GM13976 (cell line): ENCODE measurements around the gene PROSER3.

Source experiments
- DNase-seq: peaks from one replicate; pipeline ENCODE4 v3.0.0; 2012; ENCODE audit warnings: low spot score
- CTCF ChIP-seq: IDR thresholded peaks from 2 replicates; pipeline ENCODE4 v1.5.1; 2012; ENCODE audit warnings: borderline replicate concordance, mild to moderate bottlenecking; ENCODE audit not compliant: insufficient read depth; ENCODE audit errors: extremely low read depth, missing control alignments, control extremely low read depth
- in situ Hi-C: fragments of 300-500 bp; cut with MboI; formaldehyde crosslinking; loops from one replicate; pipeline ENCODE4 v1.12.0; 2022; ENCODE audit warnings: low sequenced_read_pairs, mixed read lengths, inconsistent platforms; ENCODE audit not compliant: unreplicated experiment

The PROSER3 gene

GRCh38 chr19:35732540-35733179 is 25.3 kb upstream of the PROSER3 start:
- no peak for TF ChIP-seq CTCF
- no peak for DNase-seq
- in situ Hi-C loops: no loop called here

GRCh38 chr19:35733180-35734125 is 24.5 kb upstream of the PROSER3 start:
- no peak for TF ChIP-seq CTCF
- no peak for DNase-seq
- in situ Hi-C loops: no loop called here

GRCh38 chr19:35734273-35734672 is 23.7 kb upstream of the PROSER3 start:
- no peak for TF ChIP-seq CTCF
- in situ Hi-C loops: no loop called here

GRCh38 chr19:35734889-35735288 is 23.1 kb upstream of the PROSER3 start:
- no peak for DNase-seq
- in situ Hi-C loops: no loop called here
- TF ChIP-seq CTCF: no peak

More at GRCh38 chr19:35734273-35734672, 23.7 kb upstream of the PROSER3 start:
- DNase-seq: no peak

GRCh38 chr19:35736913-35737886 is 20.8 kb upstream of the PROSER3 start:
- in situ Hi-C loops: no loop called here
- TF ChIP-seq CTCF: no peak
- no peak for DNase-seq

GRCh38 chr19:35738021-35738886 is 19.7 kb upstream of the PROSER3 start:
- TF ChIP-seq CTCF: no peak
- in situ Hi-C loops: no loop called here
- DNase-seq: no peak
